ENCODE data around the gene MYRIP. TPM values are rescaled to one million over a fixed set of nuclear protein-coding genes. Genes with fewer than 3 reads are reported as not detected.

Gene MYRIP
- total RNA-seq, 1 donor from 2014 or later = 0.53 TPM

GRCh38 chr3:39808467-39809180 is 785 bp upstream of the MYRIP start:
- no peaks in the 10 kb centered on the region for H3K36me3 Mint-ChIP-seq

GRCh38 chr3:39809995-39810595 is 686 bp downstream of the MYRIP start:
- no peaks in the 10 kb centered on the region for H3K36me3 Mint-ChIP-seq
- no peak overlapping the region for H3K27ac Mint-ChIP-seq
- H3K27me3 Mint-ChIP-seq = peaks cover 95% of the 10 kb centered on the region
- TF ChIP-seq CTCF (conservative IDR thresholded peaks at IDR 0.05) = no peak
- no peak for DNase-seq (ENCODE audit: extremely low spot score, unreplicated experiment)
- H3K9me3 Mint-ChIP-seq = no peaks in the 10 kb centered on the region
- H3K4me3 Mint-ChIP-seq = peak overlapping the region; percentile 88
- peaks cover 18% of the 10 kb centered on the region for H3K4me1 Mint-ChIP-seq (ENCODE audit: unreplicated experiment)

More at GRCh38 chr3:39808467-39809180, 785 bp upstream of the MYRIP start:
- TF ChIP-seq CTCF (conservative IDR thresholded peaks at IDR 0.05) = no peak
- Mint-ChIP-seq H3K4me3 (peak overlapping the region; percentile 90), H3K9me3 (no peaks in the 10 kb centered on the region), H3K4me1 (ENCODE audit: unreplicated experiment) (peaks cover 18% of the 10 kb centered on the region), H3K27ac (peak overlapping the region; percentile 54), H3K27me3 (peaks cover 93% of the 10 kb centered on the region)
- DNase-seq (ENCODE audit: extremely low spot score, unreplicated experiment) = no peak

- peaks cover 95% of the 10 kb centered on the region for H3K27me3 Mint-ChIP-seq
- H3K27ac Mint-ChIP-seq = no peak overlapping the region
- H3K4me1 Mint-ChIP-seq (ENCODE audit: unreplicated experiment) = peaks cover 18% of the 10 kb centered on the region
- TF ChIP-seq CTCF (conservative IDR thresholded peaks at IDR 0.05) = no peak
- H3K4me3 Mint-ChIP-seq = peak overlapping the region; percentile 88
- H3K36me3 Mint-ChIP-seq = no peaks in the 10 kb centered on the region
- H3K9me3 Mint-ChIP-seq = no peaks in the 10 kb centered on the region
- DNase-seq (ENCODE audit: extremely low spot score, unreplicated experiment) = no peak
These were observed 1.3 kb downstream of the MYRIP start for GRCh38 chr3:39810647-39811161.

GRCh38 chr3:39811561-39811960 is 2.2 kb downstream of the MYRIP start:
- H3K9me3 Mint-ChIP-seq = no peaks in the 10 kb centered on the region
- no peak for TF ChIP-seq CTCF (conservative IDR thresholded peaks at IDR 0.05)
- no peaks in the 10 kb centered on the region for H3K36me3 Mint-ChIP-seq
- no peak overlapping the region for H3K27ac Mint-ChIP-seq
- H3K4me1 Mint-ChIP-seq (ENCODE audit: unreplicated experiment) = peaks cover 18% of the 10 kb centered on the region
- peaks cover 86% of the 10 kb centered on the region for H3K27me3 Mint-ChIP-seq
- no peak for DNase-seq (ENCODE audit: extremely low spot score, unreplicated experiment)
- peak overlapping the region; percentile 18 for H3K4me3 Mint-ChIP-seq

GRCh38 chr3:39812537-39812936 is 3.1 kb downstream of the MYRIP start:
- H3K9me3 Mint-ChIP-seq = no peaks in the 10 kb centered on the region
- H3K27ac Mint-ChIP-seq = no peak overlapping the region
- no peak for DNase-seq (ENCODE audit: extremely low spot score, unreplicated experiment)
- H3K36me3 Mint-ChIP-seq = no peaks in the 10 kb centered on the region
- peak; percentile 69 for TF ChIP-seq CTCF (conservative IDR thresholded peaks at IDR 0.05)
- H3K27me3 Mint-ChIP-seq = peaks cover 80% of the 10 kb centered on the region
- no peak overlapping the region for H3K4me3 Mint-ChIP-seq
- peaks cover 18% of the 10 kb centered on the region for H3K4me1 Mint-ChIP-seq (ENCODE audit: unreplicated experiment)

Data from type B pancreatic cell (in vitro differentiated cells).